ENCODE measurements around the gene EMCN.
"Not testable (repeated sequence)": the region's sequence is repeated elsewhere in the genome, so short reads cannot be mapped to it uniquely, and the experiment has no call there.

The EMCN gene

GRCh38 chr4:100517864-100518341 is at the start of gene EMCN:
Gene EMCN, minus strand, starts transcription at chr4:100518022. Its CDS starts 108 bp downstream, at chr4:100517914.
- H3K27me3 ChIP-seq (ENCODE audit: insufficient read depth, low read length), result no peaks in the 10 kb centered on the region
- H3K79me2 ChIP-seq (ENCODE audit: control insufficient read depth, insufficient read depth, low read length, unreplicated experiment), result no peaks in the 10 kb centered on the region
- H3K4me3 ChIP-seq (ENCODE audit: low read depth, low read length), result no peak within 1 kb of the TSS
- H3K27ac ChIP-seq (ENCODE audit: low read depth, low read length), result no peak within 1 kb of the TSS
- H3K4me1 ChIP-seq (ENCODE audit: control insufficient read depth, insufficient read depth, low read length, unreplicated experiment), result peaks cover 10% of the 10 kb centered on the region
- no peaks in the 10 kb centered on the region for H3K36me3 ChIP-seq (ENCODE audit: insufficient read depth, low read length)
- H2AFZ ChIP-seq (ENCODE audit: low read length, unreplicated experiment), result peak within 1 kb of the TSS; percentile 47

DNA sequence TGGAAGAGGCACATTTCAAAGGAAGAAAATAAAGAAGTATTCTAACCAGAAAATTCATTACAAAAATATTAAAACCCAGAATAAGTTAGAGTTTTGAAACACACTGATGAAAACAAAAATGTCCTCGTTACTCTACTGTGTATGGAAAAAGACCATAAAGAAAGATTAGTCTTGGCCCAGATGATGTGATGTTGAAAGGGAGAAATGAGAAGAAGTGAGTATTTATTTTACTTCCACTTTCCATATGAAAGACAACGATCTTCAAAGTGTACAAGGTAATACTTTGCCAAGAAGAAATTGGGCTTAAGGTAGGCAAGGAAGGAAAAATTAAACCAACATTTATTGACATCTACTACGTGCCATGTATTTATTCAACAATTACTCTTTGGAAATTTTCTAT is 48.6 kb upstream of the EMCN start:
- Histone ChIP-seq H3K79me2 (ENCODE audit: control insufficient read depth, insufficient read depth, low read length, unreplicated experiment) (no peaks in the 10 kb centered on the region), H2AFZ (ENCODE audit: low read length, unreplicated experiment) (peak overlapping the region; percentile 55), H3K4me3 (ENCODE audit: low read depth, low read length) (peak overlapping the region; percentile 56; the same call in 1 of the 2 replicates), H3K27me3 (ENCODE audit: insufficient read depth, low read length) (no peaks in the 10 kb centered on the region), H3K4me1 (ENCODE audit: control insufficient read depth, insufficient read depth, low read length, unreplicated experiment) (no peaks in the 10 kb centered on the region), H3K27ac (ENCODE audit: low read depth, low read length) (no peak overlapping the region), H3K36me3 (ENCODE audit: insufficient read depth, low read length) (no peaks in the 10 kb centered on the region)

GRCh38 chr4:100557306-100557705 is 39.5 kb upstream of the EMCN start:
- Histone ChIP-seq H3K27ac (ENCODE audit: low read depth, low read length) (no peak overlapping the region), H3K36me3 (ENCODE audit: insufficient read depth, low read length) (no peaks in the 10 kb centered on the region), H3K4me3 (ENCODE audit: low read depth, low read length) (no peak overlapping the region), H3K79me2 (ENCODE audit: control insufficient read depth, insufficient read depth, low read length, unreplicated experiment) (no peaks in the 10 kb centered on the region), H3K4me1 (ENCODE audit: control insufficient read depth, insufficient read depth, low read length, unreplicated experiment) (no peaks in the 10 kb centered on the region), H3K27me3 (ENCODE audit: insufficient read depth, low read length) (no peaks in the 10 kb centered on the region), H2AFZ (ENCODE audit: low read length, unreplicated experiment) (no peak overlapping the region)

DNA sequence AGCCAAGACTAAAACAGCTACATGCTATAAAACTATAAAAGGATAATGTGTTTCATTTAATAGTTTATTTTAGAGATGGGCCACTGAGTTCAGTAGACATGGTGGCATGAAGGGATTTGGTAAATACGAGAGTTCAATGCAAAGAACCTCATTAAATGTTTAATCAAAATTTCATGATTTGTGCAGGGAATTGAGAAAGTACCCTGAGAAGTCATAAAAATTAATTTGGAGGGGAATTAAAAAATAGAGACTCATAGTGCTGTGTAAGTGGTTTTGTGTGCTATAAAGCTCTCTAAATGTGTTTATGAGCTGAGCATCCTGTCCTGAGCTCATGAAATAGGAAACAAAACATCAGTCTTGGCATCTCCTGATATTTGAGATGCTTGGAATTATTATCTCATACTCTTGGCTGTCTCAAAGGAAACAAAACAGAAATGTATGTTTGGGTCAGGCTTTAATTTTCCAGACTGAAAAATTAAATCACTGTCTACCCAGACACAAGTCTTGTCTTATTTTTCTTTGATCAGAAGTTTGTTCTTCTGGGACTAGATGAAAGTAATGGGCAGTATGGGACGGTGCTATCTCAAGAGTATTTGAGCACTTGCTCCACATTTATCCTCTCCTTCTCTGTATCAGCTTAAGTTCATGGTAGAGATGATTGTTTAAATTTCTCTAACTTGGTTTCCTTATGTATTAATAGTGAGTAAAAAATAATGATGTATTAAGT is 38.0 kb upstream of the EMCN start:
- no peaks in the 10 kb centered on the region for H3K36me3 ChIP-seq (ENCODE audit: insufficient read depth, low read length)
- no peak overlapping the region for H3K4me3 ChIP-seq (ENCODE audit: low read depth, low read length)
- no peaks in the 10 kb centered on the region for H3K27me3 ChIP-seq (ENCODE audit: insufficient read depth, low read length)
- no peaks in the 10 kb centered on the region for H3K79me2 ChIP-seq (ENCODE audit: control insufficient read depth, insufficient read depth, low read length, unreplicated experiment)
- no peaks in the 10 kb centered on the region for H3K4me1 ChIP-seq (ENCODE audit: control insufficient read depth, insufficient read depth, low read length, unreplicated experiment)
- H2AFZ ChIP-seq (ENCODE audit: low read length, unreplicated experiment), result no peak overlapping the region
- H3K27ac ChIP-seq (ENCODE audit: low read depth, low read length), result no peak overlapping the region

GRCh38 chr4:100548200-100548560 is 30.4 kb upstream of the EMCN start:
- Histone ChIP-seq H3K27ac (ENCODE audit: low read depth, low read length) (no peak overlapping the region), H3K79me2 (ENCODE audit: control insufficient read depth, insufficient read depth, low read length, unreplicated experiment) (no peaks in the 10 kb centered on the region), H3K4me1 (ENCODE audit: control insufficient read depth, insufficient read depth, low read length, unreplicated experiment) (no peaks in the 10 kb centered on the region), H3K4me3 (ENCODE audit: low read depth, low read length) (no peak overlapping the region), H2AFZ (ENCODE audit: low read length, unreplicated experiment) (no peak overlapping the region), H3K36me3 (ENCODE audit: insufficient read depth, low read length) (no peaks in the 10 kb centered on the region), H3K27me3 (ENCODE audit: insufficient read depth, low read length) (peaks cover under 1% of the 10 kb centered on the region)

DNA sequence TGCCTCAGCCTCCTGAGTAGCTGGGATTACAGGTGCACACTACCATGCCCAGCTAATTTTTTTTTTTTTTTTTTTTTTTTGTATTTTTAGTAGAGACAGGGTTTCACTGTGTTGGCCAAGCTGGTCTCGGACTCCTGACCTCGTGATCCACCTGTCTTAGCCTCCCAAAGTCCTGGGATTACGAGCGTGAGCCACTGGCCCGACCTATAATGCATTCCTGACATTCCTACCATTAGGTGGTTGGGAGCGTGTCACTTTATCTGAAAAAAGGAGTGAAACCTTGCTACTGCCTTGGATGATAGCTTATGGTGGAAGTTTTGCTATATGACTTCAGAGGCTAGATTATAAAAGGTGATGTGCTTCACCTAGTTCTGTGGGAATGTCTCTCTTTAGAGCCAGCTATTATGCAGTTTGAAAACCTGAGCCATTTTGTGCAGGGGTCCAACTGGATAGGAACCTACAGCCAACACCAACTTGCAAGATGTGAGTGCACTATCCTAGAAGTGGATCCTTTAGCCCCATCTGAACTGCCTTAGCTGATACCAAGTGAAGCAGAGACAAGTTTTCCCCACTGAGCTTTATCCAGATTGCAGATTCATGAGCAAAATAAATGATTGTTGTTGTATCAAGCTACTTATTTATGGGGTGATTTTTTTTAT is 29.8 kb upstream of the EMCN start:
- Histone ChIP-seq H3K36me3 (ENCODE audit: insufficient read depth, low read length) (no peaks in the 10 kb centered on the region), H3K27me3 (ENCODE audit: insufficient read depth, low read length) (peaks cover 6% of the 10 kb centered on the region), H3K4me1 (ENCODE audit: control insufficient read depth, insufficient read depth, low read length, unreplicated experiment) (no peaks in the 10 kb centered on the region), H3K79me2 (ENCODE audit: control insufficient read depth, insufficient read depth, low read length, unreplicated experiment) (no peaks in the 10 kb centered on the region), H3K4me3 (ENCODE audit: low read depth, low read length) (no peak overlapping the region), H3K27ac (ENCODE audit: low read depth, low read length) (no peak overlapping the region), H2AFZ (ENCODE audit: low read length, unreplicated experiment) (no peak overlapping the region)

- Histone ChIP-seq H3K27ac (ENCODE audit: low read depth, low read length) (no peak overlapping the region), H3K79me2 (ENCODE audit: control insufficient read depth, insufficient read depth, low read length, unreplicated experiment) (no peaks in the 10 kb centered on the region), H3K36me3 (ENCODE audit: insufficient read depth, low read length) (no peaks in the 10 kb centered on the region), H3K27me3 (ENCODE audit: insufficient read depth, low read length) (peaks cover 6% of the 10 kb centered on the region), H3K4me3 (ENCODE audit: low read depth, low read length) (no peak overlapping the region), H3K4me1 (ENCODE audit: control insufficient read depth, insufficient read depth, low read length, unreplicated experiment) (no peaks in the 10 kb centered on the region), H2AFZ (ENCODE audit: low read length, unreplicated experiment) (no peak overlapping the region)
Measured at GRCh38 chr4:100545427-100545826, 27.6 kb upstream of the EMCN start.

- no peaks in the 10 kb centered on the region for H3K4me1 ChIP-seq (ENCODE audit: control insufficient read depth, insufficient read depth, low read length, unreplicated experiment)
- no peaks in the 10 kb centered on the region for H3K79me2 ChIP-seq (ENCODE audit: control insufficient read depth, insufficient read depth, low read length, unreplicated experiment)
- no peak overlapping the region for H3K4me3 ChIP-seq (ENCODE audit: low read depth, low read length)
- H3K27me3 ChIP-seq (ENCODE audit: insufficient read depth, low read length), result peaks cover 6% of the 10 kb centered on the region
- H2AFZ ChIP-seq (ENCODE audit: low read length, unreplicated experiment), result no peak overlapping the region
- no peak overlapping the region for H3K27ac ChIP-seq (ENCODE audit: low read depth, low read length)
- H3K36me3 ChIP-seq (ENCODE audit: insufficient read depth, low read length), result no peaks in the 10 kb centered on the region
Measured at GRCh38 chr4:100540131-100540530, 22.3 kb upstream of the EMCN start.

DNA sequence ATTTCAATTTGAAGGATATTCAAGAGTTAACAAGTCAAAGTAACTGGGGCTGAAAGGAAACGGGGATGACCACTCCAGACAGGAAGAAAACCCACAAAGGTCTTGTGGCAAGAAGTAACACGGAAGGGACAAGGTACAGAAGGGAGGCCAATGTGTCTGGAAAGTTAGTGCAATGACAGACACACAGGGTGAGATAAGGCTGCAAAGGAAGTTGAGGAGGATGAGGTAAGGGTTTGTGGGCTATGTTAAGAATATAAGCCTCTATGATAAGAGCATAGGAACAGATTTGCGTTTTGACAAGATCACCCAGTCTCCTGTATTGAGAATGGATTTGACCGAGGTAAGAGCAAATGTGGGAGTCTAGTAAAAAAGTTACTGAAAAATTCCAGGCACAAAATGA is 21.9 kb upstream of the EMCN start:
- Histone ChIP-seq H3K4me3 (ENCODE audit: low read depth, low read length) (no peak overlapping the region), H3K27me3 (ENCODE audit: insufficient read depth, low read length) (peaks cover 6% of the 10 kb centered on the region), H3K4me1 (ENCODE audit: control insufficient read depth, insufficient read depth, low read length, unreplicated experiment) (no peaks in the 10 kb centered on the region), H3K27ac (ENCODE audit: low read depth, low read length) (no peak overlapping the region), H2AFZ (ENCODE audit: low read length, unreplicated experiment) (no peak overlapping the region), H3K36me3 (ENCODE audit: insufficient read depth, low read length) (no peaks in the 10 kb centered on the region), H3K79me2 (ENCODE audit: control insufficient read depth, insufficient read depth, low read length, unreplicated experiment) (no peaks in the 10 kb centered on the region)

DNA sequence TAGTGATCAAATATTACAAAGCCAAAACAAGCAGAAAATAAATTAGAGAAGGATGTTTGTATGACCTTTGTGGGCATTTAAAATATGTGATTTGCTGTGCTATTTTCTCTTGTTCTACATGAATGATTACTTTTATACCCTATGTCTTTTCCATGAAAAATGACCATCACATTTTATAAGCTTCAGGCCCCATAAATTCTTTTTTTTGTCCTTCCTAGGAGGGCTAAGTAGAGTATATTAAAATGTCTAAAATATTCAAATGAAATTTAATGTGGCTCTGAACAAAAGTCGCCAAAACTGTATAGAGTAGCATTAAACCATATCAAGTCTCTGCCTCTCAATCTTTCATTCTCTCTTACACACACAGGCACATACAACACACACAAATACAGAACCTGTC is 15.9 kb upstream of the EMCN start:
- Histone ChIP-seq H3K36me3 (ENCODE audit: insufficient read depth, low read length) (no peaks in the 10 kb centered on the region), H3K4me1 (ENCODE audit: control insufficient read depth, insufficient read depth, low read length, unreplicated experiment) (no peaks in the 10 kb centered on the region), H3K79me2 (ENCODE audit: control insufficient read depth, insufficient read depth, low read length, unreplicated experiment) (no peaks in the 10 kb centered on the region), H3K4me3 (ENCODE audit: low read depth, low read length) (no peak overlapping the region), H3K27ac (ENCODE audit: low read depth, low read length) (no peak overlapping the region), H3K27me3 (ENCODE audit: insufficient read depth, low read length) (no peaks in the 10 kb centered on the region), H2AFZ (ENCODE audit: low read length, unreplicated experiment) (no peak overlapping the region)

- not testable (repeated sequence) for H2AFZ ChIP-seq (ENCODE audit: low read length, unreplicated experiment); H3K79me2 ChIP-seq (ENCODE audit: control insufficient read depth, insufficient read depth, low read length, unreplicated experiment); H3K27me3 ChIP-seq (ENCODE audit: insufficient read depth, low read length); H3K27ac ChIP-seq (ENCODE audit: low read depth, low read length); H3K36me3 ChIP-seq (ENCODE audit: insufficient read depth, low read length); H3K4me1 ChIP-seq (ENCODE audit: control insufficient read depth, insufficient read depth, low read length, unreplicated experiment); H3K4me3 ChIP-seq (ENCODE audit: low read depth, low read length)
Measured at GRCh38 chr4:100530161-100530560, 12.3 kb upstream of the EMCN start.

Data from ACC112 (cell line).